IPS-NIHi11 (cell line): ENCODE results near the gene POU2AF1.

Source experiments
- DNase-seq: peaks from one replicate; pipeline ENCODE4 v3.0.0; 2012; ENCODE audit warnings: mixed read lengths, low spot score

POU2AF1 gene

DNA sequence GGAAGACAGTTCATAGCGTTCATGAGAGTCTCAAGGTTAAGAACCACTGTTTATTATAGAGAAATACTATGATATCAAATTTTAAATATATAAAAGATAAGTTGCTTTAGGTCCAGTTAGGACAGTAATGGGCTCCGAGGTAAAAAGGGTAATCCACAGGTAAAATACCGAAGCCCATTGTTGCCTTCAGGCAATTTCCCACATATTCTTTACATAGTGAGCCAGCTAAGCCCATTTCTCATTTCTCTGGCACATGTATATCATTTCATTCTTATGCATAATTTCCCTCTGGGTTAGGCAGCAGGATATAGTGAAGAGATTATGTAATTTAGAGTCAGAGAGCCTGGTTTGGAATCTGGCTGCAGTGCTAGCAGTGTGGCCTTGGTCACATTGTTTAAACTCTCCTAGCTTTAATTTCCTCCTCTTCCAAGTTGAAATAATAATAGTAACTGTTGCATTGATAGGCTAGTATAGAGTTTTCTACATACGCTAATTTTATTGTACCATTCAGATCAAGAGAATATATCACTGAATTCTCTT lies 7.6 kb upstream of the POU2AF1 start:
- DNase-seq, result no peak

GRCh38 chr11:111384494-111384893 lies 5.4 kb upstream of the POU2AF1 start:
- no peak for DNase-seq

- DNase-seq, result no peak
Measured at GRCh38 chr11:111382451-111382850, 3.4 kb upstream of the POU2AF1 start.

DNA sequence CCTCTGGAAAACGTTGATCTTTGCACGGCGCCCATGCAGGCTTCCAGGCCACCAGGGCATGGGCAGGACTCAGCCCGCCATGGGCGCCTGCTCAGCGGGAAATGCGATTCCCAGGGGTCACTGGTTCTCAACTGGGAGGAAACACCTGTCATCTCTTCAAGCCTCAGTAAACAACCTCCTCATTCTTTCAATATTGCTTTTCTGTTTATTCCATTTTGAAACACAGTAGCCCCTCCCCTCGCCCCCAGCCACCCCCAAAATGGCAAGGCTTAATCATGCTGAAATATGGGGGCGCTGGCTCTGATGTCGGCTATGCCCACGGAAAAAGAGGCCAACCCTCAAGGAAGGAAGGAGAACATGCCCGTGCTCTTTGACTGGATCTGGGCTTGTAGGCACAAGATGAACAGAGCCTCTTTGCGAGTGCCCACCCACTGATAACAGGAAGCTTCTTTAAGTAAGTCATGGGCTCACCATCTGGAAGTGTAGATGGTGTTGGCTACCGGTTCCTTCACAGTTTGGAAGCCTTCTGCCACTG lies 594 bp upstream of the POU2AF1 start:
- DNase-seq, result no peak

GRCh38 chr11:111378185-111378860 lies 752 bp downstream of the POU2AF1 start:
- DNase-seq, result no peak

DNA sequence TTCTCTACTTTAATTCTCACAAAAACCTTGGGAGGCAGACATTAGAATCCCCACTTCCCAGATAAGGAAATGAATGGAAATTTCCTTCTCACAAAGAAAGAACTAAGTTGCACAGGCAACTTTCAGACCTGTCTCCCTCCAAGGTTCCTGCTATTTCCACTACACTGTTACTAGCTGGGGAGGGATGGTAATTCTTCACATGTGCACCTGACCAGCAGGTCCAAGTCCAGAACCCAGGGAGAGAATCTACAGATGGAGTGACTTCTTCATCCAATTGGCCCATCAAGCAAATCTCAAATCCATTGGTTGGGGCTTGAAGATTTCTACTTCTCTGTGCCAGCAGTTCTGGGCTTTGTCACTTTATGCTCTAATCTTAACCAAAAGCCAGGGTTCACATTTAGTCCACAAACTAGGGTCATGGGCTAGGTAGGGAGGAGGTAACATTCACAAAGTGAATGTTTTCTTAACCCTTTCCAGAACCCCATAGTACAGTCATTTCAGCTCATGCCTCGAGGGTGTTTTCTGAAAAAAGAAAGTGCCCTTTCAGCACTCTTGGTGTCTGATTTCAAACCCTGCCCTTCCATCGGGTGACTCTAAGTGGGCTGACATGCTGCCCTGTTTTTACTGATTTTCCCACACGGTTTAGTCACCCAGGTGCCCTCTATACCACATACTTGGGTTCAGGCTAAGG lies 2.7 kb downstream of the POU2AF1 start:
- no peak for DNase-seq

- DNase-seq, result no peak
Measured at GRCh38 chr11:111373590-111373989, 5.5 kb downstream of the POU2AF1 start.

DNA sequence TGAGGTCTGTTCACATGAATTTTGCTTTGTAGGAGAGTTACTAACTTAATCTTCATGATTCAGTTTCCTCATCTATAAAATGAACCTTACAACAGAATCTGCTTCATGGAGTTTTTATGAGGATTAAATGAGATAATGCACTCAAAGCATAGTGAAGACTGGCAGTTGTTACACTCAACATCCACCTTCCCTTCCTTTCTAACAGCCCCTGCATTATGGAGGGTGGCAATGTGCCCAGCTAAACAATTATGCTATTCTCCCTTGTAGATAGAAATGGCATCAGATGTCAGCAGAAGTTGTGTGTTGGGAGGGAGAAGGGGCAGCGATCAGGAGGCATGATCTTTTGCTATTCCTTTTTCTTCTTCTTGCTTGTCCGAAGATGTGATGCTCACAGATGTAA lies 6.5 kb downstream of the POU2AF1 start:
- no peak for DNase-seq

DNA sequence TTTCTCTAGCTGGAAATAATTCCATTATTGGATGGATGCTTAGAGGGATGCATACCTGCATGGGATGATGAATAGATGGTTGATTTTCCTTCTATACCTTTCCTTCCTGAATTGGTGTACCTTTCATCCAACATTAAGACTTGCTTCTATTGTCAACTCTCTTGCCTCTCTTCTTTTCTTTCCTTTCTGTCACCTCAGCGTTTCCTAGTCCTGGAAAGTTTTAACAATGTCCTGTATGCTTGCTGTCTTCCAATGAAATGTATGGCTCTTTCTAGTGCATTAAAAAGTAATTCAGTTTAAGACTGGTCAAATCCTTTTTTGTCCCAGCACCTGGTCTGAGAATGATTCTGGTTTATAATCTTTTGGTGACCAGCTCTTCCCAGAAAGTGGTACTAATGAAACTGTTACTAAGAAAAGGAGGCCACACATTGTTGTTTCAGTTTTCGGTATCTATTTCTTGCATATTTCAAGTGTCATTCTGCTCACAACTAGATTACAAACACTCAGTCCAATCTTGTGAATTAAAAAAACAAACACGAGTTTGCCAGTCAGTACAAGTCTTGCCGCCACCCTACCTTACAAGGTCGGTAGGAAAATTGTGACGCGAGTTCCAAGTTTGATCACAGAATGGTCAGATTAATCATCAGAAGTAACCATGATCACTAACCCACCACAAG lies 8.0 kb downstream of the POU2AF1 start:
- no peak for DNase-seq

GRCh38 chr11:111370270-111370901 lies 8.7 kb downstream of the POU2AF1 start:
- no peak for DNase-seq

GRCh38 chr11:111368285-111368560 lies 10.9 kb downstream of the POU2AF1 start:
- DNase-seq, result no peak

- no peak for DNase-seq
Measured at GRCh38 chr11:111367411-111368284, 11.4 kb downstream of the POU2AF1 start.

DNA sequence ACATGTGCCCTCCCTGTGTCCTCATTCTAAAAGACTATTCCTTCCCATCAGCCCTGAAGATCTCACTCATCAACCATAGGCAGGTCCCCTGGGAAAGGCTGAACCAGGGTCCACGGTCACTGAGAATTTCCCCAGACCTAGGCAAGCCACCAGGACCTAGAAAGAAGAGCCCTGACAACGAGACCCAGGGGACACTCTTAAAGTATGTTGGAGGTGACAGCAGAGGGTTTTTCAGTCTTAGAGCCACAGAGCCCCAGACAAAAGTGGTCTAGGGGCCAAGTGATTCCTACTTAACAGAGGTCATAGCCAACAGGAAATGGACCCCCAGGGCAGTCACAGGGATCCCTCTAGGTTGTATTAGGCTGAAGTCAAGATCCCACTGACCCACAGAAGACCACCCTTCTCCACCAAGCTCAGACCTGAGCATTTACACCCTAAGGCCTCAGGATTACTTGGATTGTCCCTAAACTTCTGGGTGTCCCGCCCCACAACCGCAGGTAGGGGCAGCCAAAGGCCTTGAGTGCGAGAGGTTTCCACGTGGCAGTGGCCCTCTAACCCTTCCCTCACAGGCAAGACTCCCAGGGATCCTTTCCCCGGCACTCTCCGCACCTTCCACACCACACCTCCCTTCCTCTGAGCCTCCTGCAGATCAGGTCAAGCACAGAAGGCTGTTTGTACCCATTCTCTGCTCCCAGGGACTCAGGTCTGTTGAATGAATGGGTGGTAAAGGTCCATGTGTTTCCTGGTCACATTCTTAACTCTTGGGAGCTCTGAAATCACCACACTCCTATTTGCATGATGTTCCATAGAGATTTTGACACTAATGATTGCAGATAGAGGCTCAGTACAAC lies 12.3 kb downstream of the POU2AF1 start:
- DNase-seq, result no peak

DNA sequence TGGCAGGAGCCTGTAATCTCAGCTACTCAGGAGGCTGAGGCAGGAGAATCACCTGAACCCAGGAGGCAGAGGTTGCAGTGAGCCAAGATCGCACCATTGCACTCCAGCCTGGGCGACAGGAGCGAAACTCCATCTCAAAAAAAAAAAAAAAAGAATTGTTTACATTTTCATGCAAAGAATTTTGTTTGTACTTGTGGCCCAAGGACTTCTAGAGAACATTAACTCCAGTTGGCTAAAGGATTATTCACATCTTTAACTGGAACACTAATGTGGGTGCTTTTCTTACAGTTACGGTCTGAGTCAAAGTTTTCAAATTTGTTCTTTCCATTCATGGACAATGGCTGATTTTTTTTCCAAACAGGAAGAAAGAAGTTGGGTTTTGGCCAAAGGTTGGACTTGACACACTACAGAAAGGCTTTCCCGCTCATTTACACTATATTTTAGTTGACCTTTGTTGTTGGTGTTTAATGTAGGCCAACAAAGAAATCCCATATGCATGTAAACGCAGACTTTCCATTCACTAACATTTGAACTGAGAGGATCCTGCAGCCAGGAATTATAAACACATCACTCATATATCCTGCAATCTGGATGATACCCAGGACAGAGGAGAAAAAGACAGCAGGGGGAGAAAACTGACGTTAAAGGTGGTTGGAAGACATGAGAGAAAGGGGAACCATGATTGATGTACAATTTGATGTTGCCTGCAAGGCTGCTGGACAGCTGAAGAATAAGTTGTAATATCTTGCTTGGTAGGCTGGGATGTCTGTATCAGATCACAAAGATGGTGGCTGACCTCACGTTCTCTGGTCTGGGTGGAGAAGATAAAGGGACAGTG lies 13.1 kb downstream of the POU2AF1 start:
- DNase-seq, result no peak

DNA sequence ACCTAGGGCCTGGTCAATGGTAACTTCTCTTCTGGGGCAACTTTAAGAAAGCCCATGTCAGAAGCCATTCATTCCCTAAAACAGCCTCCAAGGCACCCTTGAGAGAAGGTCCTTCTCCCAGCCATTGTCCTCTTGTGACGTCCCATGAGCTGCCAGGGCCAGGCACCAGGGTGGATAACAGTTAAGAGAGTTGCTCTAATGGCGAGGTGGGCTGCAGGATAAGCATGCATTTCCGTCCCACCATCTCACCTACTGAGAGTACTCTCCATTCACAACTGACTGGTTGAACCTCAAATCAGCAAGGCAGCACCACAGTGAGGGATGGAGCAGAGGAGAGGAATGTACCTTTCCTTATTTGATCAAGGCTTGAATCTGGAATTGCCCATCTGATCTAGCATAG lies 14.6 kb downstream of the POU2AF1 start:
- DNase-seq, result no peak

GRCh38 chr11:111363985-111364384 lies 15.1 kb downstream of the POU2AF1 start:
- DNase-seq, result no peak

GRCh38 chr11:111362887-111363411 lies 16.1 kb downstream of the POU2AF1 start:
- no peak for DNase-seq

DNA sequence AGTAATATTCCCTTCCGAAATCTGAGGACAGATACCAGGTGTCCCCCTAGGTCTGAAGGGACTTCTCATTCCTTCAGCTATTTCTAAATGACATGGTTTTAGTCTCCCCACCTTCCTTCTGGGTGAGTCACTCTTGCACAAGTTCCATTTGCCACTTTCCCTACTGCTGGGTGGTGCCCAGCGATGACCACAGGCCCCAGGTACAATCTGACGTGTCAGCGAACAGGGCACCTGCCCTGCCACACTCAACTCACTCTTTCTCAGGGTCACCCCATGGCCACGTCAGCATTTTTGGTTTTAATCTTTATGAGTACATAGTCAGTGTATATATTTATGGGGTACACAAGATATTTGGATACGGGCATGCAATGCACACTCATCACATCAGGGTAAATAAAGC lies 17.2 kb downstream of the POU2AF1 start:
- DNase-seq, result no peak

DNA sequence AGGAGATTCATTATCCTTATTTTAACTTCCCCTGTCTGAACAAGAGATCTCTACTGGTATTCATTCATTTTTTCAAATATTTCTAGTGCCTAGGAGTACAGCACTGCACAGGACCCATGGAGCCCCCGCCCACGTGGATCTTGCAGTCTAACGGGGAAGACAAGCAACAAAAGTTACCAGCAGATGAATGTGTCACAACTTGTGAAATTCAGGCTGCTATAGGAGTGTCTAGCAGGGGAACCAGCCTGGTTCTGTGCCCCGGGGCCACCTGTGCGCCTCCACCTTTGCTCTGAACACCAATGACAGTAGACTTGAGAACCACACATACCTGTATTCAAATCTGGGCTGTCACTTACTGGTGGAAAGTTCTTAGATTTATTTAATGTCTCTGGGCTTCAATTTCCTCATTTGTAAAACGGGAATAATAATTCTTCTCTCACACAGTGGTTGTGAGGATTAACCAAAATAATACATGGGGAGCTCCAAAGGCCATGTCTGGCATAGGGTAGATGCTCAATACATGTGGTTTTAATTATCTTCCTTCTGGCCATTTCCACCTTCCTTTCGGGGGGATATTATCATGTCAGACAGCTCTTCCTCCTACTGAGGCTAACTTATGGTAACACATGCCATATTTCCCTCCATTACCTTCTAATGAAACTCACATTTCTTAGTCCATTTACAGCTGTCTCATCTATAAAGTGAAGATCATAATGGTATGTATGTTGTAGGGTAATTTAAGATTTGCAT lies 17.8 kb downstream of the POU2AF1 start:
- DNase-seq, result no peak
